Cortex of kidney (tissue), 1 donor: ENCODE measurements around the gene MS4A15.
"Not testable (repeated sequence)": the region's sequence is repeated elsewhere in the genome, so short reads cannot be mapped to it uniquely, and the experiment has no call there.

ENCODE experiments used
- DNase-seq: peaks from one replicate; lab custom pipeline; 2025; lab: John Stamatoyannopoulos, UW

The MS4A15 gene

DNA sequence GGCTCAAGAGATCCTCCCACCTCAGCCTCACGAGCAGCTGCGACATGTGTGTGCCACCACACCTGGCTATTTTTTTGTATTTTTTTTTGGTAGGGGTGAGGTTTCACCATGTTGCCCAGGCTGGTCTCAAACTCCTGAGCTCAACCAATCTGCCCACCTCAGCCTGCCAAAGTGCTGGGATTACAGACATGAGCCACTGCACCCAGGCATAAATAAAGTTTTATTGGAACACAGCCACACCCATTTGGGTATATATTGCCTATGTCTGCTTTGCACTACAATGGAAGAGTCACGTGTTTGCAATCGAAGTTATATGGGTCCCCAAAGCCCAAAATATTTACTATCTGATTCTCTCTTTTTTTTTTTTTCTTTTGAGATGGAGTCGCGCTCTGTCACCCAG lies 1.8 kb upstream of the MS4A15 start:
- no peak for DNase-seq

DNA sequence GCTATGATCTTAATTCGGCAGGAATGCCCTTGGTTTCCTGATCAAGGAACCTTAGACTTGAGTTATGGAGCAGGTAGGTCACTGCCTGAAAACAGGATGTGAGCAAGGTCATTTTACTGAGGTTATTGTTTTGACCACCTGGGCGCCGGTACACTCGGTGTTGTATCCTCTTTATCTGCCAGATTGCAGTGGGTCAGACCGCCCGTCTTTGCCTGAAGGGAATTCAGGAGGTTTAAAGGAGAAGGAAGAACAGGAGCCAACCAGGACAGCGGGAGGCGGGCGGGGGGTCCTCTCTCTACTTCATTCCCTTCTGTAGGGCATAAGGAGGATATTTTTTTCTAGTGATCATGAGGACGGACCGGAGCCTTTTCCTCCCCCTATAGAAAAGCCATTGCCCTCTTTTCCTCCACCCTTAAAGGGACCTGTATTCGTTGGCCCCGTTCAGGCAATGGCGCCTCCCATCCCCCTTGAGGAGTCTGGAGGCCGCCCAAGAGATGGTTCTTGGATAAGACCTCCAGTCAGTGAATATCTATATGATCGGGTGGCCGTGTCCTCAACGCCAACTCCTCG lies 649 bp downstream of the MS4A15 start:
- DNase-seq, result no peak

DNA sequence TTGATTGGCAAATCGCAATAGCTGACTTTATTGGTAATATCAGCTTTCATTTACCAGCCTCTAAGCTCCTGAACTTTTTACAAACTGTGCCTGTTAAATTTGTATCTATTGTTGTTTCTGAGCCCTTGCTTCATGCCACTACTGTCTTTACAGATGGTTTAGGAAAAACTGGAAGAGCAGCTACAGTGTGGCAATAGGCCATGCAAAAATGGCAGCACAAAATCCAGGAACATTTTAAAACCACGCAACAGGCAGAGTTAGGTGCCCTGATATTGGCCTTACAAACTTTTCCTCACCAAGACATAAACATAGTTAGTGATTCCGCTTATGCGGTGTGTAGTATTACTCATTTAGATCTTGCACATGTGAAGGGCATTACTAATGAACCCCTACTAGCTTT lies 2.0 kb downstream of the MS4A15 start:
- DNase-seq, result not testable (repeated sequence)

DNA sequence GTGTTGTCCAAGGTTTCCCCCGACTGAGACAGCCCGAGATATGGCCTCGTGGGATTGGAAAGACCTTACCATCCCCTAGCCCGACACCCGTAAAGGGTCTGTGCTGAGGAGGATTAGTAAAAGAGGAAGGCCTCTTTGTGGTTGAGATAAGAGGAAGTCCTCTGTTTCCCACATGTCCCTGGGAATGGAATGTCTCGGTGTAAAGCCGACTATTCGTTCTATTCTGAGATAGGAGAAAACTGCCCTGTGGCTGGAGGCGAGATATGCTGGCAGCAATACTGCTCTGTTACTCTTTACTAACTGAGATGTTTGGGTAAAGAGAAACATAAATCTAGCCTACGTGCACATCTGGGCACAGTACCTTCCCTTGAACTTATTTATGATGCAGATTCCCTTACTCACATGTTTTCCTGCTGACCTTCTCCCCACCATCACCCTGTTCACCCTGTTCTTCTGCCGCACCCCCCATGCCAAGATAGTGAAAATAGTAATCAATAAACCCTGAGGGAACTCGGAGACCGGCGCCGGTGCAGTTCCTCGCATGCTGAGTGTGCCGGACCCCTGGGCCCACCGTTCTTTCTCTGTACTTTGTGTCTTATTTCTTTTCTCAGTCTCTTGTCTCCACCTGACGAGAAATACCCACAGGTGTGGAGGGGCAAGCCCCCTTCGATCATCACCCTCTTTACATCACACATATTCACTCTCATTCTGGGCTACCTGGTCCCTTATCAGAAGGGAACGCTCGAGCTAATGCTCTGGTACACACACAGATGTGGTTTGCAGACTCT lies 3.0 kb downstream of the MS4A15 start:
- not testable (repeated sequence) for DNase-seq

DNA sequence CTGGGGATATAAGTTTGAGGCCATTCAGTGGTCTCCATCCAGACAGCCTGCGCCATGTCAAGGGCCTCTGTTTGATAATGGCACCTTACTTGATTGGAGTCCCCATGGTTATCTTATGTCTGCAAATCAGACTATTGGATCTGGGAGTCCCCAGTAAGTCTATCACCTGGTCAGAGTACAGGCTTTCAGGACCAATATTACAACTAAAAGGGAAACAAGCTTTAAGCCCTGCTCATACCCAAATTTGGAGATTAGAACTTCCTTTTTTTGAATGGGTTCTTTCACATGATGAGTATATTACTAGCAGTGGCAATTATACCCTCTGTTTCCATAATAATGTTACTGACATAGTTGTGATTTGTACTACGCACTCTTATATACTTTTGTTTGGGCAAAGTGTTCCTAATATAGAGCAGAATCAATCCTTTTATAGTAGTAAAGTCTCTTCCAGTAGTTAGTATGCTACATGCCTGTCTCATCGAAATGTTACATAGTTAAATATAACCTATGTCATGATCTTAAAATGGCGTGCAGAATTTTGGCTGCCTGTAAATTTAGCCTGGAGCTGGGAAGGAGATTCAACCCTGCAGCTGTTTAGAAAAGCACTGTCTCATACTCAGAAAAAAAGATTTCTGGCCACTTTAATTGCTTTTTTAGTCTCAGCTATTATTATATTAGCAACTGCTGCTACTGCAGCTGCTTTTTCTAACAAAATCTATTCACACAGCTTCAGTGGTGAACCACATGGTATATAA lies 4.9 kb downstream of the MS4A15 start:
- DNase-seq, result no peak

DNA sequence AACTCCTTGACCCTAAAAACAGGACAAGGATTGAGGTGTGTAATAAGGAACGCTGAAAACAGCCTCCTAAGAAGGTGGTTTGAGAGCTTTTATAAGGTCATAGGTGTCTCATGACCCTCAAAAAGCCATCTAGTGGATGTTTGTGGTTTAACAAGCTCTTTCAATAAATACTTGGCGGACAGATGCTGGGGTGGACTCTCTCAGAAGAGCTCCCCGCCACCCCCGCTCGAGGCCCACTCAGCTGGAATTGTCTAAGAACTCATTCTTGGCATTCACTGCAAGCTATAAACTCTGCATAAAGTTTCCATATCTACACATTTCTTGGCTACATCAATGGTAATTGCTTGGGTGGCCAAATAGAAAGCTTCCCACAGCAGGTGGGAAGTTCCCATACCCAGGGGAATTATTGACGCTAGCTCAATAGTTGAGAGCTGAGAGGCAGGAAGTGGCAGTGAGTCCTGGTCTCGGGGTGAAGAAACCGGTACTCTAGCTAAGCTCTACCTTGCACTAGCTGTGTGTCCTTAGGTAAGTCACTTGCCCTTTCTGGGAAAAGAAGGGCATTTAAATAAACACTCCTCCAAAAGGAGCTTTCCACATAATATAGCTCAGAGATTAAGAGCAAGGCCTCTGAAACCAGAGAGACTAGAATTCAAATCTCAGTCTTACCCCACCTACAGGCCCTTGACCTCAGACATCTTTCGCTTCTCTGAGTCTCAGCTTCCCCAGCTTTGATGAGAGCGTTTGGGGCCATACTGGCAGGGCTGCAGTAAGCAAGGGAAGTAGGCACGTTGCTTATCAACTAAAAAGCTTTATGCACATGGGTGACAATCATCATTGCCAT lies 6.4 kb downstream of the MS4A15 start:
- DNase-seq, result no peak

DNA sequence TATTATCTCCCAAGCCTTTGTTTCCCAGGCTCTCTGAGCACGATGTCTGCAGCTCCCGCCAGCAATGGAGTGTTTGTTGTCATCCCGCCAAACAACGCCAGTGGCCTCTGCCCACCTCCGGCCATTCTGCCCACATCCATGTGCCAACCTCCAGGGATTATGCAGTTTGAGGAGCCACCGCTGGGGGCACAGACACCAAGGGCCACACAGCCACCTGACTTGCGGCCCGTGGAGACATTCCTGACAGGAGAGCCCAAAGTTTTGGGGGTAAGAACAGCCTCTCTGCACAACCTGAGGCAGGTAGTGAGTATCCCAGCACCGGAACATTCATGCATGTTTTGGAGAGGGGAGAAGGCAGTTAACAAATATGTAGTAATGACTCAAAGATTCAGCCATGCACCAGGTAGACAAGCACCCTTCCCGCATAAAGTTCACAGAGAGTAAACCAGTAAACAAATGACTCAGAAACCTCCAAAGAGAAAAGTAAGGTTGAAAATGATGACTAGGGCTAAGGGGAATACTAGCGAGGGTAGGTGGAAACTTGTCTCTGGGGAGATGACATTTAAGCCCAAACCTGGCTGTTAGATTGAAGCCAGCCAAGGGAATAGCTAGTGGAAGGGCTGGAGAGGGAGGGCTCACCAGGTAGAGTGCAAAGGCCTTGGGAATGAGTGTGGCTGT lies 7.2 kb downstream of the MS4A15 start:
- DNase-seq, result no peak

DNA sequence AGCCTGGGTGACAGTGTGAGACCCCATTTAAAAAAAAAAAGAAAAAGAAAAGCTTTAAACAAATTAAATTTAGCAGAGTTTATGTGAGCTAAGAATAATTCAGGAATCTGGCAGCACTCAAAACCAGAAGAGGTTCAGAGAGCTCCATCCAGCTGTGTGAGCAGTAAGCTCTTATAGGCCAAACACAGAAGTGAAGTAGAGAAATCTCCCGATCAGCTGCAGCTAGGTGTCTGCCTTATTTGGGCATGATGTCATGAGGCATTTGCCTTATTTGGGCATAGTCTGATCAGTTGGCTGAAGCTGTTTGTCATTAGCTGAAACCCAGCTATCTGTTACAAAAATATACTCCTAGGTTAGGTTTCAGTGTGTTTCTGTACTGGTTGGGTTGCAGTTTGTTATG lies 8.2 kb downstream of the MS4A15 start:
- no peak for DNase-seq

DNA sequence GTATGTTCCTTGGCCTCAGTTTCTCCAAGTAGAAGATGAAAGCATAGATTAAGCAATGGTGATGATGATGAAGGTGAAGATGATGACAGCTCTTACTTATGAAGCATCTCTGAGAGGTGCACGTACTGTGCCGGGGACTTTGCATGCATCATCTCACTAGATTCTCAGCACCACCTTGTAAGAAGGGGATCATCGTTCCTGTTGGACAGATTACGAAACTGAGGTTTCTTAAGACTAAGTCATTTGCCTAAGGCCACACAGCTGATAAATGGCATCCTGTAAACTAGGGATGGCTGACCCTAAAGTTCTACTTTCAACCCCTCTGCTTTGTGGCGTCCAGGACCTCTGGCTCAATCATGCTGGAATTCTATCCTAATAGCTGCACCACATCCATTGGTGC lies 8.7 kb downstream of the MS4A15 start:
- no peak for DNase-seq

DNA sequence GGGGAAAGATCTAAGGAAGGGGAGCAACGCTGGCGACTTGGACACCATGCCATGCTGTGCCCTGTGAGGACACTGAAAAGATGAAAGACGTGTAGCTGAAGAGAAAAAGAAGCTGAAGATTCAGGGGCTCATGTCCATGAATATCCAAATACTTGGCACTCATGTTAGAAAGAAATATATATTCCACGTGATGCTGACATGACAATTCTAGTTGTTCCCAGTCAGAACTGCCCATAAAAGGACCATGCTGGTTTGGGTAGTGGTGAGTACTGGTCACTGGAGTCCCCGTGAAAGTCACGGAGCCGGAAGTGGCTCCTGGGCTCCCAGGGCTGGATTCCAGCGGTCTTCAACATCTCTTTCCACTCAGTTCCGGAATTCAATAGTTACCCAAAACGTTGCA lies 9.9 kb downstream of the MS4A15 start:
- DNase-seq, result no peak

DNA sequence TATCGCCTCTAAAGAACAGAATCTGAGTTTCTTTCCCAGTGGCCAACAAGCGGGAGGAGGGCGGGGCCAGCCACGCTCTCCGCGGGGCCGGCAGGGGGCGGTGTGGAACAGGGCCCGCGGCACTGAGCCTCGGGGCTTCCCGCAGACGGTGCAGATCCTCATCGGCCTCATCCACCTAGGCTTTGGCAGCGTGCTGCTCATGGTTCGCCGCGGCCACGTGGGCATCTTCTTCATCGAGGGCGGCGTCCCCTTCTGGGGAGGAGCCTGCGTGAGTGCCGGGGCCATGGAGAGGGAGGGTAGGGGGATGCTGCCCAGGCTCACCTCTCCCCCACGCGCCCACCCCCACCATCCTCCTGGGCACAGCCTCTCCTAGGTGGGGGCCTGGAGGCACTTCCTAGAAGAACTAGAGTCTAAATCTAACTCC lies 10.7 kb downstream of the MS4A15 start:
- no peak for DNase-seq

DNA sequence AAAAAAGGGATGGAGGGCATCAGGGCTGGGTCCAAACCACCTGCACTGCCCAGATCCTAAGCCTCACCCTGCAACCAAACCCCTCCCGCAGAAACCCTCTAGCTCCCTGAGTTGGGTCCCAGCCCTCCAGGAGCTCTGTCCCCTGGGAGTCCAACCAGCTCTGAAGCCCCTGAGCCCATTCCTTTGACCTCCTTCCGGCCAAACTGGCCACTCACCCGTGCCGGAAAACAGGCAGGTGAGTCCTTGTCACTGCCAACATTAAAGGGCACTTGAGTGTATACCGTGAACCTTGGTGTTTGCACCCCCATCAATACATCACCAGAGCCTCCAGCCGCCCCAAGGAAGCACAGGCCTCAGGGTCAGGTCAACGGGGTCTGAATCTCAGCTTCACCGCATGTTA lies 11.5 kb downstream of the MS4A15 start:
- no peak for DNase-seq

DNA sequence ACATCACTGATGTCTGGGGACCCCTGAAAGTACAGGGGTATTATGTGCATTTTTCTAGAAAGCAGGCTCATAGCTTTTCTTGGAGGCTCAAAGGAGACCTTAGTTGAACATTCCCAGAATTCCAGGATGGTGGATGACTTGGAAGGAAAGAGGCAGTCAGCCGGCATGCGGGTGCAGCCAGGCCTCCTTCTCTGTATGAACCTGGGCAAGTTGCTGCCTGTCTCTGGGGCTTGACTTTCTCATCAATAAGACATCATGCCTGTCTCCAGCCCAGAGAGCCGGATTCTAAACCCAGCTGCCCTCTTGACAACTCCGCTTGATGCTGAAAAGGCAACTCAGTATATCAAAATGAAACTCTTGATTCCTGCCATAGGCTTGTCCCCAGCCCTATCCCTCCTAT lies 12.6 kb downstream of the MS4A15 start:
- no peak for DNase-seq

DNA sequence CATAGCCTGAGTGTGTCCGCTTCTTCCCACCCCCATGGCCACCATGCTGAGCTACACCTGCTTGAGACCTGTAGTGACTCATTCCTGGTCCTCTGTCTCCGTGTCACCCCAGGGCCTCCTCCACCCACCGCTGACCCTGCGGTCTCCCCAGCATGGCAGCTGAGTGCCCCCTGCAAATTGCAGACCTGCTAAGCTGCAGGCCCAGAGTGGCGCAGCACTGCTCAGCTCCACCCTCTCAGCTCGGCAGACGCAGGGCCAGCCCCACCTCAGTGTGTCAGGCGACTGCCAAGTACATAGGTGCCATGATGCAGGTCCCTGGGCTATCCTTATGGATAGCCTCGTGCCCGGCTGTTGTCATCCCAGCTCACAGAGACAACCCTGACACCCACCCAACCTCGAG lies 13.1 kb downstream of the MS4A15 start:
- no peak for DNase-seq

DNA sequence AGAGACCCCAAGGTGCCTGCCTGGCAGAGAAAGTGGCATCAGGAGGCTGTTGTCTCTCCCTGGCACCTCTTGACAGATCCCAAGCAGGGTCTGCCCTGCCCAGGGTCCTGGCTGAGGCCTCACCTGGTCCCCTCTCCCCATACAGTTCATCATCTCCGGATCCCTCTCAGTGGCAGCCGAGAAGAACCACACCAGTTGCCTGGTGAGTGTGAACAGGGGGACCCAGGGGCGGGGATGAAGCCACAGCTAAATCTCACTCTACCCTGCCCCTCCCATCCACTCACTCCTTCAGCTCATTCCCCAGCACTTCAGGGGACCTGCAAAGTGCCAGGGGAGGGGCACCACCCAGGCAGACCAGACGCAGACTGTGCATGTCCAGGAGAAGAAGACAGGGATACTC lies 14.5 kb downstream of the MS4A15 start:
- DNase-seq, result no peak

DNA sequence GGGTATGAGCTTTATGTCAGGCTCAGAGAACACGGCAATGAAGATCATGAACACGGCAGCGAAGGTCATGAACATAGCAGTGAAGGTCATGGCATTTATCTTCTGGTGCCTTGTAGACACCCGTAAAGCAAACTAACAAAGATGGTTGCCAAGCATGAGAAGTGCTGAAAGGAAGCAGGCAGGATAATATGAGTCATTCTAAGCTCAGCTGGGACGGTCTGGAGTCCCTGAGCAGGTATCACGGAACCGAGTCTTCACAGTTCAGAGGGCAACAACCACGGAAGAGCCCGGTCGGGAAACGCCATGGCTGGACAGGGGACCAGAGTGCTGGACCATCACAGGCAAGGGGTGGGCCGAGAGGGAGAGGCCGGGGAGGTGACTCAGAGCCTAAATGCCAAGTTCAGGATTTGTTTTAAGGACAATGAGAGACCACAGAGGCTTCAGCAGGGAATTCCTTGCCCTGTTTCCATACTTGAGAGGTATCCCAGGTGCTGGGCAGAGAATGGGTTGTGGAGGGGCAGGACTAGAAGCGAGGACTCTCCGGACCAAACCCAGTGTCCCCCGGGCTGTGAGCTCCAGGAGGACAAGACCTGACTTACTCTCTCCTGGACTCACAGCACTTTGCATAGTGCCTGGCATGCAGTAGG lies 15.3 kb downstream of the MS4A15 start:
- no peak for DNase-seq

DNA sequence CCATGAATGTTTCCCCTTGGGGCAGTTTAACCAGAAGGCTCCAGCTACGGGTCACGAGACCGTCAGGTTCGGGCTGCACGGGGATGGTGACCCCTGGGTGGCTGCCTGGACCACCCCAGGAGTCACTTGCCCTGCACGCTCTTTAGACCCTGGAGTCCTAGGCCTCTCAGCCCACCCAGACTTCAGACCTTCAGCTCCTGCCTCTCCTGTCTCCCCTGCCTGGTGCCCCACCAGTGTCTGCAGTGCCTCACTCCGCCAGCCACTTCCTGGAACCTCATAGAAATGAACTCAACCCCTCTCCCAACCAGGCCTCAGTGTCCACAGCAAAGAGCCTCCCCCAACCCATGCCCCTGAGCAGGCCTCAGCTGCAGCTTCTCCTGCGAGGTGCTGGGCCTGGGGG lies 16.0 kb downstream of the MS4A15 start:
- no peak for DNase-seq

DNA sequence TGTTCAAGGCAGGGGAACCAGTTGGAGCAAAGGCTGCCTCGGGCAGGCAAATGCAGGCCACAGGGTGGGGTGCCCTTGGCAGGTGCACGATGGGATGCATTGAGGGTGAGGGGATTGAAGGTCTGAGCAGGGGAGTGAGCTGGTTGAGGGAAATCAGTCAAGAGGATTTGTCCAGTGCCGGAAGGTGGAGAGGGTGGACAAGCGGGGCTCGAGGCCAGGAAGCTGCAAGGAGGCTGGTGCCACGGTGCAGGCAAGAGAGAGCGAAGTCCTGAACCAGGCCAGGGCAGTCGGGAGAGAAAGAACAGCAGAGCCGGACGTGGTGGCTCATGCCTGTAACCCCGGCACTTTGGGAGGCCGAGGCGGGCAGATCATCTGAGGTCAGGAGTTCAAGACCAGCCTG lies 18.1 kb downstream of the MS4A15 start:
- no peak for DNase-seq

DNA sequence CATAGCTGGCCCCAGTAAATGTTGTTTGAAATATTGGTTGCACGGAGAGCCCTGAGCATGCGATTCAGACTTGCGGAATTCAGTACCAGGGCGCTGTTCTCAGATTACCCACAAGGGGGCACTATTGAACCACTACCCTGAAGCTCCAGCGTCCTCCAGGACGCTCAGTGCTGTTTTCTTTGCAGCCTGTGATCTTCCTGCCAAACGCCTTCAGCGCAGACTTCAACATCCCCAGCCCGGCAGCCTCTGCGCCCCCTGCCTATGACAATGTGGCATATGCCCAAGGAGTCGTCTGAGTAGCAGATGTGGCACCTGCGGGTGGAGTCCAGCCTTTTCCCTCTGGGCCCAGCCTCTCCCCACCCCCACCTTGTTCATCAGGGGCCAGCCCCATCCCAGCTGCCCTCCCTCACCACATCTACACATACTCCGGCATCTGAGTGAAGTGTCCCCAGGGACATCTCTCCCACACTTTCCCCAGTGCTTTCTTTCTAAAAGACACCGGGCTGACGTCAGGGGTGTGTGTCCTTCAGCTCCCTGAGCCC lies 18.8 kb downstream of the MS4A15 start:
- DNase-seq, result no peak

DNA sequence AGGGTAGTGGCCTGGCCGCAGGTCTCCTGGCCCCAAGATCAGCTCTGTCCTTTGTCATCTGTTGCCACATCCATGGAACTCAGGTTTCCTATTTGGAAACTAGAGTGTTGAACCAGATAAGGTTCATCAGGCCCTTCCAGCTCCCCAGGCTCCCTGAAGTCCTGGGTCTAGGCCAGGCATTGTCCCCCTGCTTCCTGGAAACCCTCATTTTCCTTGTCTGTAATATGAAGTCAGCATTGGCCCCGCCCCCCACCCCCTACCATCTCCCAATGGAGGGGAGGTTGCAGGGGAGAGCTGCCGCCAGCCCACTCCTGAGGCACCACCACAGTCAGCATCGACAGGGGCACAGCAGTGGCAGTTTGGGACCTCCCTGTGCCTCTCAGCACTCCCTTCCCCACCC lies 19.5 kb downstream of the MS4A15 start:
- no peak for DNase-seq

DNA sequence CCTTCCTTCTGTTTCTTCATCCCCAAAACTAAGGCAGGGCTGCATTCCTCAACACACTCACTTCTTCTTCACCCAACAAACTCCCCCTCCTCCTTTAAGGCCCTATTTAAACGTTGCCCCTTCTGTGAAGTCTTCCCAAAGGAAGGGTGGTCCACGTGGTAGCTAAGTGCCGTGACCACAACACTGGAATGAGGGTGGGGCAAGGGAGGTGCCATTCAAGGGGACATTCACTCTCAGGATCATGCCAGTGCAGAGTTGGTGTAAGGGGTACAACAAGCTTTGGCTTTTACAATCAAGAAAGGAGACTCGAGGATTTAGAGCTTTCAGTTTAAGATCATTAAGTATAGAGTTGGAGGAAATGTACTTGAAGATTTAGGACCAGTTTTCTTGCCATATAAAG lies 20.4 kb downstream of the MS4A15 start:
- DNase-seq, result no peak
